Esophagus squamous epithelium (tissue), 5 donors: ENCODE measurements around the gene LTBP2. TPM values are rescaled to one million over a fixed set of nuclear protein-coding genes. Genes with fewer than 3 reads are reported as not detected.

Source experiments
- DNase-seq: peaks from one replicate; lab custom pipeline; 2025; lab: John Stamatoyannopoulos, UW
- H3K27ac ChIP-seq, 4 donors: fragments of 200-600 bp; sonication (generic); one replicate each; pipeline ENCODE4 v1.5.1; 2016 to 2019; ENCODE audit warnings: mild to moderate bottlenecking in 1 of 4
- H3K27me3 ChIP-seq, 4 donors: fragments of 200-600 bp; sonication (generic); 1 replicate in 3 of 4; 2 replicates in 1 of 4; pipeline versions ENCODE4 v1.5.1 to v1.6.0; 2017 to 2021; ENCODE audit warnings: antibody characterized with exemption in 1 of 4
- H3K36me3 ChIP-seq, 3 donors: fragments of 200-600 bp; sonication (generic); one replicate each; pipeline ENCODE4 v1.5.1; 2016 to 2019
- H3K4me1 ChIP-seq, 3 donors: fragments of 200-600 bp; sonication (generic); one replicate each; pipeline ENCODE4 v1.5.1; 2017 to 2019
- H3K4me3 ChIP-seq, 4 donors: fragments of 200-600 bp; sonication (generic); 1 replicate in 3 of 4; 2 replicates in 1 of 4; pipeline ENCODE4 v1.5.1; 2016 to 2019; ENCODE audit warnings: mild to moderate bottlenecking in 2 of 4, moderate library complexity in 1 of 4
- H3K9me3 ChIP-seq, 3 donors: fragments of 200-600 bp; sonication (generic); one replicate each; pipeline ENCODE4 v1.5.1; 2016 to 2019
- CTCF ChIP-seq, 6 experiments: fragments of 450-650 bp in 4 of 6; fragments of 200-600 bp in 2 of 6; sonication (generic) in 2 of 6; IDR thresholded peaks; one replicate each; pipeline ENCODE4 v1.5.1; 2016 to 2019; ENCODE audit warnings: antibody characterized with exemption in 6 of 6, mild to moderate bottlenecking in 4 of 6, moderate library complexity in 4 of 6
- POLR2A ChIP-seq, 4 donors: fragments of 450-650 bp; IDR thresholded peaks; one replicate each; pipeline ENCODE4 v1.6.1; 2017; ENCODE audit warnings: antibody characterized with exemption in 4 of 4, mild to moderate bottlenecking in 4 of 4, moderate library complexity in 3 of 4
- WGBS, 2 donors: methylation state at CpG; one replicate each; pipeline ENCODE4 v1.1.5; 2018; 5-methylcytosine and 5-hydroxymethylcytosine counted together
- intact Hi-C: fragments of 100-400 bp; cut with DNase I; formaldehyde crosslinking; loops from one replicate; pipeline ENCODE4 v1.15.0; 2022
- total RNA-seq, 4 donors: library from RNA; depleted of rRNA; stranded (reverse); fragments of >200 nt; gene quantifications; one replicate each; pipeline ENCODE4 v1.1.0, GENCODE V29; 2016
- donor health status: DM: yes; HTN: yes; CAD: no.

Gene LTBP2
- total RNA-seq, 4 donors from 2014 or later, result 10.3 to 41.6 (median 17.0) TPM

GRCh38 chr14:74464785-74465184 lies 147.3 kb downstream of the LTBP2 start:
- no peak overlapping the region for H3K27ac ChIP-seq
- WGBS, 2 donors, result 96% methylated on average over 3 of the region's 3 CpGs; no CpG with 5 or more reads in 1 of the 2 donors
- no peaks in the 10 kb centered on the region for H3K27me3 ChIP-seq
- intact Hi-C loops, result no loop called here
- H3K36me3 ChIP-seq, result no peaks in the 10 kb centered on the region
- TF ChIP-seq CTCF (IDR thresholded peaks at IDR 0.05), result no peak
- TF ChIP-seq POLR2A (IDR thresholded peaks at IDR 0.05), result no peak
- no peak overlapping the region for H3K4me3 ChIP-seq
- peaks cover 0 to 15% (median 0%) of the 10 kb centered on the region in 3 donors for H3K4me1 ChIP-seq
- no peaks in the 10 kb centered on the region for H3K9me3 ChIP-seq
- no peak for DNase-seq

- no peak for DNase-seq
- Histone ChIP-seq H3K4me3 (no peak overlapping the region), H3K4me1 (peaks cover 0 to 15% (median 0%) of the 10 kb centered on the region in 3 donors), H3K27ac (no peak overlapping the region), H3K27me3 (no peaks in the 10 kb centered on the region), H3K9me3 (no peaks in the 10 kb centered on the region), H3K36me3 (no peaks in the 10 kb centered on the region)
- intact Hi-C loops, result no loop called here
- 73 to 78% methylated on average over 3 to 5 of the region's 5 CpGs for WGBS, 2 donors
- TF ChIP-seq CTCF (IDR thresholded peaks at IDR 0.05) (no peak), POLR2A (IDR thresholded peaks at IDR 0.05) (no peak)
Measured at GRCh38 chr14:74463697-74464096, 148.3 kb downstream of the LTBP2 start.

- Histone ChIP-seq H3K27me3 (no peaks in the 10 kb centered on the region), H3K36me3 (no peaks in the 10 kb centered on the region), H3K9me3 (no peaks in the 10 kb centered on the region), H3K27ac (no peak overlapping the region), H3K4me3 (no peak overlapping the region), H3K4me1 (peaks cover 0 to 11% (median 0%) of the 10 kb centered on the region in 3 donors)
- no peak for TF ChIP-seq POLR2A (IDR thresholded peaks at IDR 0.05)
- TF ChIP-seq CTCF (IDR thresholded peaks at IDR 0.05), result no peak
- intact Hi-C loops, result no loop called here
- WGBS, 2 donors, result 83 to 100% methylated on average over 3 of the region's 3 CpGs
- no peak for DNase-seq
Measured at GRCh38 chr14:74462993-74463392, 149.0 kb downstream of the LTBP2 start.

GRCh38 chr14:74459976-74460375 lies 152.1 kb downstream of the LTBP2 start:
- TF ChIP-seq CTCF (IDR thresholded peaks at IDR 0.05), result no peak
- TF ChIP-seq POLR2A (IDR thresholded peaks at IDR 0.05), result no peak
- Histone ChIP-seq H3K36me3 (no peaks in the 10 kb centered on the region), H3K27ac (no peak overlapping the region), H3K27me3 (no peaks in the 10 kb centered on the region), H3K4me3 (no peak overlapping the region), H3K4me1 (peaks cover 0 to 11% (median 0%) of the 10 kb centered on the region in 3 donors), H3K9me3 (no peaks in the 10 kb centered on the region)
- 72 to 94% methylated on average over 6 of the region's 6 CpGs for WGBS, 2 donors
- intact Hi-C loops, result no loop called here
- no peak for DNase-seq

- H3K36me3 ChIP-seq, result no peaks in the 10 kb centered on the region
- TF ChIP-seq POLR2A (IDR thresholded peaks at IDR 0.05) (no peak), CTCF (IDR thresholded peaks at IDR 0.05) (peak in 5 of 6 experiments; percentile 18 to 58 (median 36))
- 58 to 62% methylated on average over 5 to 6 of the region's 10 CpGs for WGBS, 2 donors
- H3K9me3 ChIP-seq, result no peaks in the 10 kb centered on the region
- DNase-seq, result no peak
- no peaks in the 10 kb centered on the region for H3K27me3 ChIP-seq
- peaks cover 0 to 11% (median 0%) of the 10 kb centered on the region in 3 donors for H3K4me1 ChIP-seq
- no peak overlapping the region for H3K27ac ChIP-seq
- intact Hi-C loops, result no loop called here
- H3K4me3 ChIP-seq, result no peak overlapping the region
Measured at GRCh38 chr14:74459289-74459946, 152.6 kb downstream of the LTBP2 start.
